GM12874 (cell line): ENCODE data around the gene MAGI2.

Experiments used
- CTCF ChIP-seq: IDR thresholded peaks from 2 replicates; pipeline ENCODE4 v1.5.1; 2011; ENCODE audit warnings: low read depth, mild to moderate bottlenecking, control low read depth, low read length, moderate library complexity; ENCODE audit not compliant: insufficient read depth

MAGI2 gene

DNA sequence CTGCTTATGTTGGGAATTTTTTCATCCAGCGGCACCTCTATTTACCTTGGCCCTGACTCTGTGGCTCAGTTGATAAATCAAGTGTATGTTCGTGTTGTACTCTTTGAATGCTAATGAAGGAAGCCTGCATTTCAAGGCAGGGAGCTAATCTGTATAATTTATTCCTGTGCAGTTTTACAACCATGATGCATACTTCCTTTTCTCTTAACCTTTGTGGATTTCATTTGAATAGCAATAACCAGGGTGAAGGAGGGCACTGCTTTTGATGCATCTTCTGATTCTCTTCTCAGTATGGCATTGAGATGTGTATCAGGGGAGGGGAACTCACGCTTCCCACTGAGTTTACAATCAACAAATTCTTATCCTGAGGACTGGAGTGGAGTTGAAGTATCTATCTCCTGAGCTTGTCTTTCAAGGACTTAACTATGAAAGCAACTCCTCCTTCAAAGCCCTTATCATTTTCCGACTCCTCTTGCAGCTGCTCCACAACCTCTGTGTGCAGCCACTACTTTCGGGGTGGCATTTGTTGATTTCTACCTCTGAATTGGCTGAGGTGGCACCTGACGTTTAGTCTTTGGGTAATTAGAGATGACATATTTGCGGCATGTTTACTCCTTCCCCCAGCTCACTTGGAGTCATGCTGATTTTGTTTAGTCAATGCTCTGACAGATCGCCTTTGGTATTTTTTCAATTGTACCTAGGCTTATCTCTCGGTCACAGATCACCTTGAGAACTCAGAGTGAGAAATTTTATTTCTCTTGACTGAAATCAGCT lies 1379.7 kb downstream of the MAGI2 start:
- TF ChIP-seq CTCF: no peak

- no peak for TF ChIP-seq CTCF
Observed at GRCh38 chr7:78072201-78072590, 1381.3 kb downstream of the MAGI2 start.

DNA sequence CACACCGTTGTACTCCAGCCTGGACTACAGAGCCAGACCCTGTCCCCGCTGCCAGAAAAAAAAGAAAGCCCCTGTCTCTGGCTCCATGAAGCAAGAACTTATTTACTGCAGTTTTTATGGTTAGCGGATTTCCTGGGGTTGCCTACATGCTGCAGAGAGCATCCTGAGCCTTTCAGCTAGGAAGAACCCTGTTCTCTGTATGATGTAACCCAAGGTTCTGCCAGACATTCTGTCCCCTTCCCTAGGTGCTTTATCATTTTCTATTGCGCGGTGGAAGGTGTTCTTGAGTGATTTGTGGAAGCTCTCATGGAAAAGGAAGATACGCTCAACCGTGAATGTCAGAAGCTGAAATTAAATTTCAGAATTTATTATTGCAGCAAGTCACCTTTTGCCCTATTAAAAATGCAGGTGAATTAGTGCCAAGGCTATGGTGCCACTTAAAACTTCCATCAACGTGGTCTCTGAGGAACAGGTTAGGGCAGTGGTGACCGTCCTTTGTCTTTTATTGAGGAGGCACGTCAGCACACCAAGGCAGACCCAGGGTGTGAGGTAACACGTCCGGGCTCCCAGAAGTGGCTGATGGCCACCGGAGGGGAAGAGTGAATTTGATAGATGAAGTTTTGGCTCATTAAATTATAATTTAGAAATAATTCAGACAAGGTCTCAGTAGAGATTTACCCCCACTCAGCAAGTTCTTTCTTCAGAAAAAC lies 1381.8 kb downstream of the MAGI2 start:
- TF ChIP-seq CTCF: no peak

DNA sequence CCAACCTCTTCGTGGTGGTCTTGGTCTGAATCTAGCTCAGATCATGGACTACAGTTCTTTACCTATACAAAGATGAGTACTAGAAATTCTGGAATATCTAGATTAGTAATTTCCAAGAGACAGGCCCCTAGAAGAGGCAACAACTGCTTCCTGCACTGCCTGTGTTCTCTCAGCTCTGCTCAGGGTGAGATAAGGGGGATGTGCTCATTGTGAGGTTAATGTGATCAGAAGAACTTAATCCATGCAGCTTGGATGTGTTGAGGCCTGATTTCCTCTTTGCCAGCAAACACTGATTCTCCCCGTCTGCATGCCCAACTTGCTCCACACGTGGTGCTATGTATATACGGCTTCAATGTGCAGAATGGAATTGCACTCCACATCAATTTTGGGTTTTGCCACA lies 1386.9 kb downstream of the MAGI2 start:
- TF ChIP-seq CTCF: no peak

- TF ChIP-seq CTCF: no peak
Observed at GRCh38 chr7:78063758-78064157, 1389.7 kb downstream of the MAGI2 start.

GRCh38 chr7:78062214-78062613 lies 1391.3 kb downstream of the MAGI2 start:
- no peak for TF ChIP-seq CTCF

- no peak for TF ChIP-seq CTCF
Observed at GRCh38 chr7:78057571-78057970, 1395.9 kb downstream of the MAGI2 start.
